GM18858 (cell line): ENCODE results near the gene NHS.

Experiments used
- ATAC-seq: cut with Tn5 transposase; IDR thresholded peaks from one replicate; pipeline ENCODE4 v1.9.1; 2021; ENCODE audit not compliant: unreplicated experiment

The NHS gene

DNA sequence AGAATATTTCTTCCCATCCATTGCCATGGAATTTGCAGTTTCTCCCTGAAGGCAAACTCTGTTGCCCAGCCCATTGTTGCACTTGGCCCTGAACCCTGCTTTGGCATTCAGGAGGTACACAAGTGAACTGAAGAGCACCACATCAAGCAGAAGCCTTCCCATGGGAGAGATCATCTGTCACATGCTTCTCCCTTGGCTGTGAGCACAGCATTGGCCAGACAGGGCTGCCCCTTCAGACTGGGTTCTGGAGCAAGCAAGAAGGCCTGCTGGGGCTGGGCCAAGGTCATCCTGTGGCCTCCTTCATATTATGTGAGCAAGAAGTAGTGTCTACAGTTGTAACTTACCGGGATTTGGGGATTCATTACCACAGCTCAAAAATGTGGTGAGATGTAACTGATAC lies 385.0 kb downstream of the NHS start:
- no peak for ATAC-seq

DNA sequence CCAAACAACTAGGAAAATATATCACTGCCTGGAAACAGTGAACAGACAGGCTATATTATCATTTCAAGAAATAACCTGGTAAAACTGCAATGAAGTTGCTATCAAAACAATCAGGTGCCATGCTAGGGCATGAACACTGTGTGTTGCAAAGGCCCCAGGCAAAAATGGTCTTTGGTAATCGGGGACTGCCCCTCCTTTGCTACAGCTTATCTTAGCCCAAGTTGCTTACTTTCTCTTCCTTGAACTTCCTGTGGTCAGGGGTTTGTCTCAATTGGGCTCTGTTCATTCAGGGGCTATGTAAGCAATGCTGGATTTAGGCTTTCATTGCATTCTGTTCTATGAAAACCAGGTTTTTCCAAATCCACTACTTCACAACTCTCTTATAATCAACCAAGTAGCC lies 392.7 kb downstream of the NHS start:
- no peak for ATAC-seq

DNA sequence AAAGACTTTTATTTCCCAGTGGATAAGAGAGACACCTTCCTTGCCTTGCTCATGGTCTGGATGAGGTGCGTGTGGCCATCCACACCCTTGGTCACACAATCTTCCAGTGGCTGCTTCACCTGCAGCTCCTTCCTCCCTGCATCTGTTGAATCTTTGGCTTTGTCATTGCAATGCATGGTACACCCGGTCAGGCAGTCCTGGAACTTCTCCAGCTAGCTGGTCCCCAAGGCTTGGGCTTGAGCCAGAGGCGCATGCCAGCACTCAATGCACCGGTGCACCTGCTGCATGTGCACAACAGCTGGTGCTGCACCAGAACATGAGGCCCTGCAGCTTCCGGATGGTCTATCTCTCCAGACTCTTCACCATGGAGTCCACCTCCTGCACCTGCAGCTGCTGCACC lies 394.0 kb downstream of the NHS start:
- ATAC-seq: no peak

DNA sequence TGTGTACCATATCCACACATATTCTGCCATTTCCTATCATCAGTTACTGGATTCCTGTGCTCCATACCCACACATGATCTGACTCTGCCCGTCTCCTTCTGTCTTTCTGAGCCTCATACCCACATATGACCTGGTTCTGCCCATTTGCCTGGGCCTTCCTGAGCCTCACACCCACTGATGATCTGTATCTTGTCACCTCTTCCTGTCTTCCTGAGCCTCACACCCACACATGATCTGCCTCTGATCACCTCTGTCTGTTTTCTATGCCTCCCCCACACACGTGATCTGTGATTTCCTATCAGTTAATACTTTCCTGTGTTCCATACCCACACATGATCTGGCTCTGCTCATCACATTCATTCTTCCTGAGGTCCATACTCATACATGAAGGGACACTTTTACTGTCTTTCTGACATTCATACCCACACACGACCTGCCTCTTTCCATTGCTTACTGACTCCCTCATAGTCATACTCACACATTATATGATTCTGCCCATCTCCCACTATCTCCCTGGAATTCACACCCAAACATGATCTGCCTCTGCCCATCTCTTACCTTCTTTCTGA lies 394.8 kb downstream of the NHS start:
- ATAC-seq: no peak

DNA sequence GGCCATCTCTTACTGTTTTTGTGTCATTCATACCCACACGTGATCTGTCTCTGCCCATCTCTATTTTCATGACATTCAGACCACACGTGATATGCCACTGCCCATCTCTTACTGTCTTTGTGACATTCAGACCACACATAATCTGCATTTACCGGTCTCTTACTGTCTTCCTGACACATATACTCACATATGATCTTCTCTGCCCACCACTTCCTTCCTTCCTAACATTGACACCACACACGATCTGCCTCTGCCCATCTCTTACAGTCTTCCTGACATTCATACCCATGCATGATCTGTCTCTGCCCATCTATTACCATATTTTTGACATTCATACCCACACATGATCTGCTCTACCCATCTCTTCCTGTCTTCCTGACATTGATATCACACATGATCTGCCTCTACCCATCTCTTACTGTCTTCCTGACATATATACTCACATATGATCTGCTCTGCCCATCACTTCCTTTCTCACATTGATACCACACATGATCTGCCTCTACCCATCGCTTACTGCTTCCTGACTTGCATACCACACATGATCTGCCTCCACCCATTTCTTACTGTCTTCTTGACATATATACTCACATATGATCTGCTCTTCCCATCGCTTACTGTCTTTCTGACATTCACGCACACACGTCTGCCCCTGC lies 398.3 kb downstream of the NHS start:
- ATAC-seq: no peak

DNA sequence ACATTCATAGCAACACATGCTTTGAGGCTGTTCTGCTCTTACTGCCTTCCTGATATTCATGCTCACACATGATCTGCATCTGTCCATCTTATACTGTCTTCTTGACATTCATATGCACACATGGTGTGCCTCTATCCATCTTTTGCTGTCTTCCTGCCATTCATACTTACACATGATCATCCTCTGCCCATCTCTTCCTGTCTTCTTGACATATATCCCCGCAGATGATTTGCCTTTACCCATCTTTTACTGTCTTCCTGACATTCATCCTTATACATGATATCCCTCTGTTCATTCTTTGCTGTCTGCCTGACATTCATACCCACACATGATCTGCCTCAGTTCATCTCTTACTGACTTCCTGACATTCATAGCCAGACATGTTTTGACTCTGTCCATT lies 399.1 kb downstream of the NHS start:
- no peak for ATAC-seq

DNA sequence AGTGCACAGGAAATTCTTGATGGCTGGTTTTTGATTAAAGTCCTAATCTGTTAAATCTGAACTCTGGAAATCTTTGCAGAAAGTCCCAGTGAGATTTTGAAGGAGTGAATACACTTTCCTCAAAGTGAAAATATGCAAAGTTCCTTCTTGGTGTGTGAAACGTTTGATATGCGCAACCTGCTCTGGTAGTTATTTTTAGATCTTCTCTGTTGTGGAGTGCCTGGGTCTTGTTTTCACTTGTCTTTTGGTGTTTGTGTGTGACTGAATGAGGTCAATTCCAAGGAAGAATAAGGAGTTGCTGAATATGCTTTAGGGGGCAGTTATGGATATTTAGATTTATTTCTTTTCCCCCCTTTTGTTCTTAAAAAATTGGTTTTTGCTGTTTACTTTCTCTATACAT lies 404.0 kb downstream of the NHS start:
- ATAC-seq: no peak

DNA sequence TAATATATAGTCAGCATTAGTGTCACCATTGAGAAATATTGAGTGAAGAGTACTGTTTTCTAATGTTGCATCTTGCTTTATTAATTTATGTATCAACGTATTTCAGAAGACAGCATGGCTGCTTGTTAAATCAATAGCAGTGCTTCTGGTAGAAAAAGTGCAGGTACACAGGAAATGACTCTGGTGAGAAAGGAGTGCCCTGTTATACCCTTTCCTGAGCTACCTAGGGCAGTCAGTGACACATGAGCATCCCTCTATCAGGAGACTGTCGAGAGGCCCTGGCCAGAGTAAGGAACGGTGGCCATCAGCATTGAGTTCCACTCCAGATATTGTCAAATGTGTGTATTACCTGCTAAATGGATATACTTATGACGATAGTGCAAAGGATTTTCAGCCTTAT lies 404.4 kb downstream of the NHS start:
- ATAC-seq: no peak
